C4-2B (cell line): ENCODE results near the gene WDR36.

Experiments used
- H3K27ac ChIP-seq: fragments of 450-650 bp; 2 replicates; pipeline ENCODE4 v1.5.1; 2017
- CTCF ChIP-seq: fragments of 450-650 bp; conservative IDR thresholded peaks from 2 replicates; pipeline ENCODE4 v1.5.1; 2017; ENCODE audit warnings: mild to moderate bottlenecking
- ZFX ChIP-seq: fragments of 450-650 bp; IDR thresholded peaks from 2 replicates; pipeline ENCODE4 v1.6.1; 2017

WDR36 gene

GRCh38 chr5:111117136-111117535 is 25.0 kb downstream of the WDR36 start:
- no peak overlapping the region for H3K27ac ChIP-seq
- TF ChIP-seq ZFX (no peak), CTCF (no peak)

GRCh38 chr5:111119221-111119620 is 27.1 kb downstream of the WDR36 start:
- H3K27ac ChIP-seq, result no peak overlapping the region
- TF ChIP-seq CTCF, result no peak
- no peak for TF ChIP-seq ZFX

GRCh38 chr5:111119856-111120255 is 27.7 kb downstream of the WDR36 start:
- H3K27ac ChIP-seq, result no peak overlapping the region
- no peak for TF ChIP-seq CTCF
- TF ChIP-seq ZFX, result no peak

- H3K27ac ChIP-seq, result no peak overlapping the region
- TF ChIP-seq ZFX (no peak), CTCF (no peak)
Measured at GRCh38 chr5:111120911-111121310, 28.8 kb downstream of the WDR36 start.

- H3K27ac ChIP-seq, result no peak overlapping the region
- no peak for TF ChIP-seq ZFX
- TF ChIP-seq CTCF, result no peak
Measured at GRCh38 chr5:111121926-111122325, 29.8 kb downstream of the WDR36 start.

GRCh38 chr5:111122398-111122797 is 30.2 kb downstream of the WDR36 start:
- TF ChIP-seq CTCF, result no peak
- no peak for TF ChIP-seq ZFX
- H3K27ac ChIP-seq, result no peak overlapping the region

- TF ChIP-seq CTCF (no peak), ZFX (no peak)
- no peak overlapping the region for H3K27ac ChIP-seq
Measured at GRCh38 chr5:111124793-111125192, 32.6 kb downstream of the WDR36 start.
